HepG2 (cell line): Measurements from ENCODE around the gene GLYATL1B. TPM values are rescaled to one million over a fixed set of nuclear protein-coding genes. Genes with fewer than 3 reads are reported as not detected.

Experiments used
- ATAC-seq: fragments of 200-7000 bp; cut with Tn5 transposase; 3 replicates; pipeline ENCODE4 v1.9.1; 2020; ENCODE audit warnings: mild to moderate bottlenecking, moderate library complexity
- BruUV-seq: library from RNA; stranded (reverse); fragments of 400-500 nt; replicated peaks from 2 replicates; lab custom pipeline; 2021; lab: Mats Ljungman, UMichigan
- CTCF ChIA-PET: fragments of 300-600 bp; formaldehyde crosslinking; extraction: SDS; loops from one replicate; lab custom pipeline; 2021; ENCODE audit warnings: low total read pairs, inconsistent platforms, low intra/inter-chr PET ratio; lab: Yijun Ruan, JAX
- POLR2A ChIA-PET: fragments of 350-600 bp; sonication (Branson Sonifier 250); formaldehyde crosslinking; loops from one replicate; lab custom pipeline; 2020; ENCODE audit warnings: antibody characterized with exemption, inconsistent platforms; lab: Yijun Ruan, JAX
- DNase-seq: peaks from one replicate; pipeline ENCODE4 v3.0.0-alpha.2; 2015; ENCODE audit warnings: low spot score
- FAIRE-seq: peaks from 3 replicates; lab custom pipeline; 2011; peaks lifted over from hg19 to GRCh38; lab: Jason Lieb, UNC
- H2AFZ ChIP-seq: one replicate; pipeline ENCODE4 v1.6.1; 2011; ENCODE audit warnings: low read length, inconsistent platforms
- H3K27ac ChIP-seq: fragments of 300-600 bp; 3 replicates; pipeline ENCODE4 v1.8.0; 2011; ENCODE audit warnings: mixed run types, mild to moderate bottlenecking, mixed read lengths, low read length, inconsistent platforms; ENCODE audit not compliant: insufficient read depth; ENCODE audit errors: extremely low read length
- H3K27me3 ChIP-seq, 2 experiments: fragments of 200-600 bp in 1 of 2; 2 replicates in 1 of 2; 3 replicates in 1 of 2; pipeline versions ENCODE4 v1.6.0 to v1.8.0; 2011; ENCODE audit warnings: low read length in 2 of 2, mild to moderate bottlenecking in 2 of 2, moderate library complexity in 2 of 2, inconsistent platforms in 1 of 2; ENCODE audit not compliant: insufficient read depth in 2 of 2, control insufficient read depth in 1 of 2
- H3K36me3 ChIP-seq, 2 experiments: fragments of 200-600 bp in 1 of 2; replicated peaks in 1 of 2; 2 replicates in 1 of 2; 3 replicates in 1 of 2; pipeline versions ENCODE4 v1.5.1 to v1.8.0; 2011; ENCODE audit warnings: low read length in 2 of 2, inconsistent platforms in 1 of 2; ENCODE audit not compliant: insufficient read depth in 2 of 2, control insufficient read depth in 1 of 2
- H3K4me1 ChIP-seq: 2 replicates; pipeline ENCODE4 v1.5.1; 2012; ENCODE audit warnings: low read length, inconsistent platforms; ENCODE audit not compliant: insufficient read depth
- H3K4me2 ChIP-seq: 2 replicates; pipeline ENCODE4 v1.6.0; 2011; ENCODE audit warnings: low read depth, low read length, inconsistent platforms
- H3K4me3 ChIP-seq, 3 experiments: fragments of 200-600 bp in 1 of 3; sonication (generic), shearing (Covaris generic) in 1 of 3; replicated peaks in 1 of 3; 2 replicates each; pipeline ENCODE4 v1.5.1; 2011 to 2016; ENCODE audit warnings: low read length in 3 of 3, inconsistent platforms in 2 of 3, low read depth in 2 of 3, mild to moderate bottlenecking in 2 of 3, control low read depth in 1 of 3, mixed read lengths in 1 of 3; ENCODE audit not compliant: insufficient read depth in 1 of 3
- H3K79me2 ChIP-seq: one replicate; pipeline ENCODE4 v1.6.1; 2011; ENCODE audit warnings: low read length, inconsistent platforms; ENCODE audit not compliant: insufficient read depth
- H3K9ac ChIP-seq: 2 replicates; pipeline ENCODE4 v1.6.0; 2011; ENCODE audit warnings: mild to moderate bottlenecking, low read depth, low read length, inconsistent platforms; ENCODE audit not compliant: insufficient read depth
- H3K9me3 ChIP-seq: 2 replicates; pipeline ENCODE4 v1.5.1; 2012; ENCODE audit warnings: mild to moderate bottlenecking, low read length
- H4K20me1 ChIP-seq: 2 replicates; pipeline ENCODE4 v1.6.0; 2011; ENCODE audit warnings: inconsistent platforms, mild to moderate bottlenecking, low read length, moderate library complexity; ENCODE audit not compliant: insufficient read depth
- ATM ChIP-seq: fragments of 450-650 bp; IDR thresholded peaks from 2 replicates; pipeline ENCODE4 v1.7.1; 2017; ENCODE audit warnings: mild to moderate bottlenecking, borderline replicate concordance
- KLF12 ChIP-seq: sonication (generic); formaldehyde crosslinking; IDR thresholded peaks from 2 replicates; pipeline ENCODE4 v1.4.0; 2020; ENCODE audit warnings: missing genetic modification reagents, borderline replicate concordance
- KLF13 ChIP-seq: sonication (generic); formaldehyde crosslinking; IDR thresholded peaks from 2 replicates; pipeline ENCODE4 v1.4.0; 2020; ENCODE audit warnings: mild to moderate bottlenecking, missing genetic modification reagents
- KLF6 ChIP-seq: IDR thresholded peaks from 2 replicates; pipeline ENCODE4 v1.8.0; 2016; ENCODE audit warnings: missing biosample characterization, missing genetic modification reagents
- MEF2D ChIP-seq: sonication (generic); formaldehyde crosslinking; IDR thresholded peaks from 2 replicates; pipeline ENCODE4 v1.5.1; 2020; ENCODE audit warnings: mild to moderate bottlenecking, missing genetic modification reagents
- RAD21 ChIP-seq: fragments of 450-650 bp; formaldehyde crosslinking; IDR thresholded peaks from 2 replicates; pipeline ENCODE4 v1.5.0; 2020; ENCODE audit warnings: mild to moderate bottlenecking
- SSRP1 ChIP-seq: IDR thresholded peaks from 2 replicates; pipeline ENCODE4 v1.6.1; 2016; ENCODE audit warnings: control low read depth
- ZNF121 ChIP-seq: sonication (generic); formaldehyde crosslinking; IDR thresholded peaks from 2 replicates; pipeline ENCODE4 v1.5.0; 2020; ENCODE audit warnings: mild to moderate bottlenecking, missing genetic modification reagents
- ZNF501 ChIP-seq: sonication (generic); formaldehyde crosslinking; IDR thresholded peaks from 2 replicates; pipeline ENCODE4 v1.5.1; 2020; ENCODE audit warnings: mild to moderate bottlenecking, moderate library complexity, missing genetic modification reagents
- ZNF790 ChIP-seq: sonication (generic); formaldehyde crosslinking; IDR thresholded peaks from 2 replicates; pipeline ENCODE4 v1.8.0; 2022; ENCODE audit warnings: missing genetic modification reagents, mild to moderate bottlenecking, borderline replicate concordance
- WGBS: methylation state at CpG from one replicate; pipeline ENCODE4 v1.1.6; 2017; ENCODE audit warnings: low lambda C conversion rate; 5-methylcytosine and 5-hydroxymethylcytosine counted together
- in situ Hi-C: cut with HindIII; loops from 2 replicates; pipeline ENCODE4 v1.10.0; 2017; ENCODE audit warnings: low pct_unique_long_range_greater_than_20kb; ENCODE audit not compliant: extremely low pct_ligation_motif_present
- intact Hi-C: fragments of 100-400 bp; cut with micrococcal nuclease; formaldehyde crosslinking; loops from one replicate; pipeline ENCODE4 v1.10.0; 2022; ENCODE audit not compliant: unreplicated experiment
- polyA plus RNA-seq, 8 experiments: library from polyadenylated mRNA; depleted of rRNA in 3 of 8; stranded (reverse) in 7 of 8; unstranded in 1 of 8; fragments of >200 nt; fragmentation: Illumina TruSeq in 4 of 8; extraction: Trizol in 4 of 8; gene quantifications; 2 replicates each; pipeline versions ENCODE4 v1.2.1 to v1.2.3, GENCODE V29; 2011 to 2016; ENCODE audit warnings: low read depth in 4 of 8, missing spikeins in 1 of 8, mixed read lengths in 1 of 8; ENCODE audit not compliant: insufficient read depth in 1 of 8
- total RNA-seq, 5 experiments: library from RNA; depleted of rRNA; stranded (reverse); fragments of >200 nt; fragmentation: Illumina TruSeq; extraction: Trizol; gene quantifications; 2 replicates each; pipeline ENCODE4 v1.2.3, GENCODE V29; 2016; ENCODE audit warnings: low read depth in 1 of 5
- TF ChIP-seq, protein P1 (sequence below): sonication (generic); formaldehyde crosslinking; IDR thresholded peaks from 2 replicates; pipeline ENCODE4 v1.5.0; 2020; ENCODE audit warnings: missing genetic modification reagents
- TF ChIP-seq, protein P2 (sequence below): sonication (generic); formaldehyde crosslinking; IDR thresholded peaks from 2 replicates; pipeline ENCODE4 v1.4.0; 2020; ENCODE audit warnings: missing genetic modification reagents
- TF ChIP-seq, protein P3 (sequence below): sonication (generic); formaldehyde crosslinking; IDR thresholded peaks from 2 replicates; pipeline ENCODE4 v1.4.0; 2020; ENCODE audit warnings: missing genetic modification reagents, borderline replicate concordance

The GLYATL1B gene
- total and polyA plus RNA-seq, 2 of the 13 experiments (the other 11 are each of a cell fraction or from before 2014, with no cell fraction given): not detected

GRCh38 chr11:59062602-59063529, 23.2 kb upstream of the GLYATL1B start:
- intact Hi-C loops: no loop called here
- Histone ChIP-seq H2AFZ (no peak overlapping the region), H3K79me2 (no peaks in the 10 kb centered on the region), H3K4me2 (no peak overlapping the region), H3K36me3 (no peaks in the 10 kb centered on the region), H3K4me1 (no peaks in the 10 kb centered on the region), H3K27ac (no peak overlapping the region), H3K27me3 (peaks cover 0 to 3% of the 10 kb centered on the region in 2 experiments; a peak in 1 of 5 replicates), H4K20me1 (no peaks in the 10 kb centered on the region), H3K9ac (no peak overlapping the region), H3K4me3 (no peak overlapping the region), H3K9me3 (no peaks in the 10 kb centered on the region)
- no TSS peak for BruUV-seq
- FAIRE-seq: no peak
- ATAC-seq: no peak
- CTCF ChIA-PET: no interaction called here
- POLR2A ChIA-PET: no interaction called here
- no peak for TF ChIP-seq ZNF121 (CRISPR knock-in tag)
- no peak for TF ChIP-seq ZNF501 (CRISPR knock-in tag)
- no peak for TF ChIP-seq ATM
- TF ChIP-seq, protein P1, sequence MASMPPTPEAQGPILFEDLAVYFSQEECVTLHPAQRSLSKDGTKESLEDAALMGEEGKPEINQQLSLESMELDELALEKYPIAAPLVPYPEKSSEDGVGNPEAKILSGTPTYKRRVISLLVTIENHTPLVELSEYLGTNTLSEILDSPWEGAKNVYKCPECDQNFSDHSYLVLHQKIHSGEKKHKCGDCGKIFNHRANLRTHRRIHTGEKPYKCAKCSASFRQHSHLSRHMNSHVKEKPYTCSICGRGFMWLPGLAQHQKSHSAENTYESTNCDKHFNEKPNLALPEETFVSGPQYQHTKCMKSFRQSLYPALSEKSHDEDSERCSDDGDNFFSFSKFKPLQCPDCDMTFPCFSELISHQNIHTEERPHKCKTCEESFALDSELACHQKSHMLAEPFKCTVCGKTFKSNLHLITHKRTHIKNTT (CRISPR knock-in tag): no peak
- no peak for TF ChIP-seq KLF6
- no peak for TF ChIP-seq MEF2D (CRISPR knock-in tag)
- no peak for TF ChIP-seq SSRP1
- TF ChIP-seq RAD21 (CRISPR knock-in tag): no peak
- no peak for TF ChIP-seq ZNF790 (CRISPR knock-in tag)
- TF ChIP-seq, protein P2, sequence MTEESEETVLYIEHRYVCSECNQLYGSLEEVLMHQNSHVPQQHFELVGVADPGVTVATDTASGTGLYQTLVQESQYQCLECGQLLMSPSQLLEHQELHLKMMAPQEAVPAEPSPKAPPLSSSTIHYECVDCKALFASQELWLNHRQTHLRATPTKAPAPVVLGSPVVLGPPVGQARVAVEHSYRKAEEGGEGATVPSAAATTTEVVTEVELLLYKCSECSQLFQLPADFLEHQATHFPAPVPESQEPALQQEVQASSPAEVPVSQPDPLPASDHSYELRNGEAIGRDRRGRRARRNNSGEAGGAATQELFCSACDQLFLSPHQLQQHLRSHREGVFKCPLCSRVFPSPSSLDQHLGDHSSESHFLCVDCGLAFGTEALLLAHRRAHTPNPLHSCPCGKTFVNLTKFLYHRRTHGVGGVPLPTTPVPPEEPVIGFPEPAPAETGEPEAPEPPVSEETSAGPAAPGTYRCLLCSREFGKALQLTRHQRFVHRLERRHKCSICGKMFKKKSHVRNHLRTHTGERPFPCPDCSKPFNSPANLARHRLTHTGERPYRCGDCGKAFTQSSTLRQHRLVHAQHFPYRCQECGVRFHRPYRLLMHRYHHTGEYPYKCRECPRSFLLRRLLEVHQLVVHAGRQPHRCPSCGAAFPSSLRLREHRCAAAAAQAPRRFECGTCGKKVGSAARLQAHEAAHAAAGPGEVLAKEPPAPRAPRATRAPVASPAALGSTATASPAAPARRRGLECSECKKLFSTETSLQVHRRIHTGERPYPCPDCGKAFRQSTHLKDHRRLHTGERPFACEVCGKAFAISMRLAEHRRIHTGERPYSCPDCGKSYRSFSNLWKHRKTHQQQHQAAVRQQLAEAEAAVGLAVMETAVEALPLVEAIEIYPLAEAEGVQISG (CRISPR knock-in tag): no peak
- TF ChIP-seq, protein P3, sequence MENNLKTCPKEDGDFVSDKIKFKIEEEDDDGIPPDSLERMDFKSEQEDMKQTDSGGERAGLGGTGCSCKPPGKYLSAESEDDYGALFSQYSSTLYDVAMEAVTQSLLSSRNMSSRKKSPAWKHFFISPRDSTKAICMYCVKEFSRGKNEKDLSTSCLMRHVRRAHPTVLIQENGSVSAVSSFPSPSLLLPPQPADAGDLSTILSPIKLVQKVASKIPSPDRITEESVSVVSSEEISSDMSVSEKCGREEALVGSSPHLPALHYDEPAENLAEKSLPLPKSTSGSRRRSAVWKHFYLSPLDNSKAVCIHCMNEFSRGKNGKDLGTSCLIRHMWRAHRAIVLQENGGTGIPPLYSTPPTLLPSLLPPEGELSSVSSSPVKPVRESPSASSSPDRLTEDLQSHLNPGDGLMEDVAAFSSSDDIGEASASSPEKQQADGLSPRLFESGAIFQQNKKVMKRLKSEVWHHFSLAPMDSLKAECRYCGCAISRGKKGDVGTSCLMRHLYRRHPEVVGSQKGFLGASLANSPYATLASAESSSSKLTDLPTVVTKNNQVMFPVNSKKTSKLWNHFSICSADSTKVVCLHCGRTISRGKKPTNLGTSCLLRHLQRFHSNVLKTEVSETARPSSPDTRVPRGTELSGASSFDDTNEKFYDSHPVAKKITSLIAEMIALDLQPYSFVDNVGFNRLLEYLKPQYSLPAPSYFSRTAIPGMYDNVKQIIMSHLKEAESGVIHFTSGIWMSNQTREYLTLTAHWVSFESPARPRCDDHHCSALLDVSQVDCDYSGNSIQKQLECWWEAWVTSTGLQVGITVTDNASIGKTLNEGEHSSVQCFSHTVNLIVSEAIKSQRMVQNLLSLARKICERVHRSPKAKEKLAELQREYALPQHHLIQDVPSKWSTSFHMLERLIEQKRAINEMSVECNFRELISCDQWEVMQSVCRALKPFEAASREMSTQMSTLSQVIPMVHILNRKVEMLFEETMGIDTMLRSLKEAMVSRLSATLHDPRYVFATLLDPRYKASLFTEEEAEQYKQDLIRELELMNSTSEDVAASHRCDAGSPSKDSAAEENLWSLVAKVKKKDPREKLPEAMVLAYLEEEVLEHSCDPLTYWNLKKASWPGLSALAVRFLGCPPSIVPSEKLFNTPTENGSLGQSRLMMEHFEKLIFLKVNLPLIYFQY (CRISPR knock-in tag): no peak
- no peak for TF ChIP-seq KLF12
- TF ChIP-seq KLF13 (CRISPR knock-in tag): no peak
- no peak for DNase-seq
- in situ Hi-C loops: no loop called here
- 70% methylated on average over 44 of the region's 56 CpGs for WGBS
